ENCODE measurements around the gene FOXL3. TPM values are rescaled to one million over a fixed set of nuclear protein-coding genes. Genes with fewer than 3 reads are reported as not detected.
"Not testable (repeated sequence)": the region's sequence is repeated elsewhere in the genome, so short reads cannot be mapped to it uniquely, and the experiment has no call there.

Gene FOXL3
- total and polyA plus RNA-seq, 4 donors = not detected

DNA sequence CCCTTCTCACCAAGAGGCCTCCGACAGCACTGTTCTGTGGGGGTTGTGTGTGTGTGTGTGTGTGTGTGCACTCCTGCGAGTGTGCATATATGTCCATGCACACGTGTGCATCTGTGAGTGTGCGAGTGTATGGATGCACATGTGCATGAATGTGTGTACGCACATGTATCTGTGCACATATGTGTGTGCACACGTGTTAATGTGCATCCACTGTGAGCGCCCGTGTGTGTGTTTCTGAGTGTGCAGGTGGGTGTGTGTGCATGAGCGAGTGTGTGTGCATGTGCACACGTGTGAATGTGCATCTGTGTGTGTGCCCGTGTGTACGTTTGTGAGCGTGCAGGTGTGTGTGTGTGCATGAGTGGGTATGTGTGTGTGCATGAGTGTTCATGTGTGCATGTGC is 48.5 kb upstream of the FOXL3 start:
- TF ChIP-seq, protein P1, sequence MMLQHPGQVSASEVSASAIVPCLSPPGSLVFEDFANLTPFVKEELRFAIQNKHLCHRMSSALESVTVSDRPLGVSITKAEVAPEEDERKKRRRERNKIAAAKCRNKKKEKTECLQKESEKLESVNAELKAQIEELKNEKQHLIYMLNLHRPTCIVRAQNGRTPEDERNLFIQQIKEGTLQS (IDR thresholded peaks at IDR 0.05) = no peak
- TF ChIP-seq TAF1 (conservative IDR thresholded peaks at IDR 0.05) = no peak
- TF ChIP-seq RAD21 (IDR thresholded peaks at IDR 0.05) = no peak
- no peak for TF ChIP-seq JUND (IDR thresholded peaks at IDR 0.05)
- TF ChIP-seq FOXA2 (IDR thresholded peaks at IDR 0.05) = no peak
- TF ChIP-seq HNF4A (conservative IDR thresholded peaks at IDR 0.05) = no peak
- TF ChIP-seq YY1 (IDR thresholded peaks at IDR 0.05) = no peak
- no peak for TF ChIP-seq RXRA (IDR thresholded peaks at IDR 0.05)
- TF ChIP-seq GABPA (IDR thresholded peaks at IDR 0.05 in 1 of 2, conservative IDR thresholded peaks at IDR 0.05 in 1 of 2) = no peak
- TF ChIP-seq SP1 (IDR thresholded peaks at IDR 0.05) = no peak
- TF ChIP-seq, protein P2, sequence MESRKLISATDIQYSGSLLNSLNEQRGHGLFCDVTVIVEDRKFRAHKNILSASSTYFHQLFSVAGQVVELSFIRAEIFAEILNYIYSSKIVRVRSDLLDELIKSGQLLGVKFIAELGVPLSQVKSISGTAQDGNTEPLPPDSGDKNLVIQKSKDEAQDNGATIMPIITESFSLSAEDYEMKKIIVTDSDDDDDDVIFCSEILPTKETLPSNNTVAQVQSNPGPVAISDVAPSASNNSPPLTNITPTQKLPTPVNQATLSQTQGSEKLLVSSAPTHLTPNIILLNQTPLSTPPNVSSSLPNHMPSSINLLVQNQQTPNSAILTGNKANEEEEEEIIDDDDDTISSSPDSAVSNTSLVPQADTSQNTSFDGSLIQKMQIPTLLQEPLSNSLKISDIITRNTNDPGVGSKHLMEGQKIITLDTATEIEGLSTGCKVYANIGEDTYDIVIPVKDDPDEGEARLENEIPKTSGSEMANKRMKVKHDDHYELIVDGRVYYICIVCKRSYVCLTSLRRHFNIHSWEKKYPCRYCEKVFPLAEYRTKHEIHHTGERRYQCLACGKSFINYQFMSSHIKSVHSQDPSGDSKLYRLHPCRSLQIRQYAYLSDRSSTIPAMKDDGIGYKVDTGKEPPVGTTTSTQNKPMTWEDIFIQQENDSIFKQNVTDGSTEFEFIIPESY (IDR thresholded peaks at IDR 0.05) = no peak
- TF ChIP-seq EGR1 (IDR thresholded peaks at IDR 0.05; ENCODE audit: low read depth in 2 of 2) = no peak
- no peak for TF ChIP-seq FOXA1 (IDR thresholded peaks at IDR 0.05)
- TF ChIP-seq HNF4G (IDR thresholded peaks at IDR 0.05) = no peak
- TF ChIP-seq, protein P3, sequence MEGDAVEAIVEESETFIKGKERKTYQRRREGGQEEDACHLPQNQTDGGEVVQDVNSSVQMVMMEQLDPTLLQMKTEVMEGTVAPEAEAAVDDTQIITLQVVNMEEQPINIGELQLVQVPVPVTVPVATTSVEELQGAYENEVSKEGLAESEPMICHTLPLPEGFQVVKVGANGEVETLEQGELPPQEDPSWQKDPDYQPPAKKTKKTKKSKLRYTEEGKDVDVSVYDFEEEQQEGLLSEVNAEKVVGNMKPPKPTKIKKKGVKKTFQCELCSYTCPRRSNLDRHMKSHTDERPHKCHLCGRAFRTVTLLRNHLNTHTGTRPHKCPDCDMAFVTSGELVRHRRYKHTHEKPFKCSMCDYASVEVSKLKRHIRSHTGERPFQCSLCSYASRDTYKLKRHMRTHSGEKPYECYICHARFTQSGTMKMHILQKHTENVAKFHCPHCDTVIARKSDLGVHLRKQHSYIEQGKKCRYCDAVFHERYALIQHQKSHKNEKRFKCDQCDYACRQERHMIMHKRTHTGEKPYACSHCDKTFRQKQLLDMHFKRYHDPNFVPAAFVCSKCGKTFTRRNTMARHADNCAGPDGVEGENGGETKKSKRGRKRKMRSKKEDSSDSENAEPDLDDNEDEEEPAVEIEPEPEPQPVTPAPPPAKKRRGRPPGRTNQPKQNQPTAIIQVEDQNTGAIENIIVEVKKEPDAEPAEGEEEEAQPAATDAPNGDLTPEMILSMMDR (IDR thresholded peaks at IDR 0.05; ENCODE audit: low read depth, low read length, missing input control) = no peak
- TF ChIP-seq NR2F2 (IDR thresholded peaks at IDR 0.05) = no peak
- TF ChIP-seq, protein P4, sequence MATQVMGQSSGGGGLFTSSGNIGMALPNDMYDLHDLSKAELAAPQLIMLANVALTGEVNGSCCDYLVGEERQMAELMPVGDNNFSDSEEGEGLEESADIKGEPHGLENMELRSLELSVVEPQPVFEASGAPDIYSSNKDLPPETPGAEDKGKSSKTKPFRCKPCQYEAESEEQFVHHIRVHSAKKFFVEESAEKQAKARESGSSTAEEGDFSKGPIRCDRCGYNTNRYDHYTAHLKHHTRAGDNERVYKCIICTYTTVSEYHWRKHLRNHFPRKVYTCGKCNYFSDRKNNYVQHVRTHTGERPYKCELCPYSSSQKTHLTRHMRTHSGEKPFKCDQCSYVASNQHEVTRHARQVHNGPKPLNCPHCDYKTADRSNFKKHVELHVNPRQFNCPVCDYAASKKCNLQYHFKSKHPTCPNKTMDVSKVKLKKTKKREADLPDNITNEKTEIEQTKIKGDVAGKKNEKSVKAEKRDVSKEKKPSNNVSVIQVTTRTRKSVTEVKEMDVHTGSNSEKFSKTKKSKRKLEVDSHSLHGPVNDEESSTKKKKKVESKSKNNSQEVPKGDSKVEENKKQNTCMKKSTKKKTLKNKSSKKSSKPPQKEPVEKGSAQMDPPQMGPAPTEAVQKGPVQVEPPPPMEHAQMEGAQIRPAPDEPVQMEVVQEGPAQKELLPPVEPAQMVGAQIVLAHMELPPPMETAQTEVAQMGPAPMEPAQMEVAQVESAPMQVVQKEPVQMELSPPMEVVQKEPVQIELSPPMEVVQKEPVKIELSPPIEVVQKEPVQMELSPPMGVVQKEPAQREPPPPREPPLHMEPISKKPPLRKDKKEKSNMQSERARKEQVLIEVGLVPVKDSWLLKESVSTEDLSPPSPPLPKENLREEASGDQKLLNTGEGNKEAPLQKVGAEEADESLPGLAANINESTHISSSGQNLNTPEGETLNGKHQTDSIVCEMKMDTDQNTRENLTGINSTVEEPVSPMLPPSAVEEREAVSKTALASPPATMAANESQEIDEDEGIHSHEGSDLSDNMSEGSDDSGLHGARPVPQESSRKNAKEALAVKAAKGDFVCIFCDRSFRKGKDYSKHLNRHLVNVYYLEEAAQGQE (IDR thresholded peaks at IDR 0.05) = no peak
- H3K27me3 ChIP-seq (ENCODE audit: control insufficient read depth in 4 of 4, insufficient read depth in 4 of 4, low read length in 3 of 4) = no peaks in the 10 kb centered on the region
- WGBS = 88% methylated on average over 13 of the region's 13 CpGs

DNA sequence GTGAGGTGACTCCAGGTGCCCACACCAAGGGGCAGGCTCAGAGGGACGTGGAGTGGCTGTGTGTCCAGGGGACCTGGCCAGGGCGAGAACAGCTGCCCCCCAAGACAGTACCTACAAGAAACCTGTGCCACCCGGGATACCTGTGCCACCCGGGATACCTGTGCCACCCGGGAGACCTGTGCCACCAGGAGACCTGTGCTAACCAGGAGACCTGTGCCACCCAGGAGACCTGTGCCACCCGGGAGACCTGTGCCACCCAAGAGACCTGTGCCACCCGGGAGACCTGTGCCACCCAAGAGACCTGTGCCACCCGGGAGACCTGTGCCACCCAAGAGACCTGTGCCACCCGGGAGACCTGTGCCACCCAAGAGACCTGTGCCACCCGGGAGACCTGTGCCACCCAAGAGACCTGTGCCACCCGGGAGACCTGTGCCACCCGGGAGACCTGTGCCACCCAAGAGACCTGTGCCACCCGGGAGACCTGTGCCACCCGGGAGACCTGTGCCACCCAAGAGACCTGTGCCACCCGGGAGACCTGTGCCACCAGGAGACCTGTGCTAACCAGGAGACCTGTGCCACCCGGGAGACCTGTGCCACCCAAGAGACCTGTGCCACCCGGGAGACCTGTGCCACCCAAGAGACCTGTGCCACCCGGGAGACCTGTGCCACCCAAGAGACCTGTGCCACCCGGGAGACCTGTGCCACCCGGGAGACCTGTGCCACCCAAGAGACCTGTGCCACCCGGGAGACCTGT is 47.0 kb upstream of the FOXL3 start:
- Histone ChIP-seq H3K4me1 (ENCODE audit: control insufficient read depth in 4 of 4, insufficient read depth in 4 of 4, low read length in 3 of 4) (peaks cover 2 to 23% (median 17%) of the 10 kb centered on the region in 4 donors), H3K36me3 (ENCODE audit: control insufficient read depth in 4 of 4, insufficient read depth in 3 of 4, low read depth in 1 of 4, low read length in 3 of 4) (peaks cover 0 to 25% (median 10%) of the 10 kb centered on the region in 4 donors)
- H3K27me3 ChIP-seq (ENCODE audit: control insufficient read depth in 4 of 4, insufficient read depth in 4 of 4, low read length in 3 of 4); H3K9ac ChIP-seq (ENCODE audit: low read depth in 1 of 2, low read length in 2 of 2); H3K4me3 ChIP-seq (ENCODE audit: low read depth in 1 of 3, low read length in 3 of 3); H3K27ac ChIP-seq (ENCODE audit: low read depth in 1 of 2, low read length in 2 of 2); H3K9me3 ChIP-seq (ENCODE audit: control insufficient read depth in 4 of 4, low read length in 3 of 4); DNase-seq (ENCODE audit: low spot score): not testable (repeated sequence)
- WGBS = 97% methylated on average over 10 of the region's 21 CpGs

More for the DNA sequence above, 48.5 kb upstream of the FOXL3 start:
- no peak for DNase-seq (ENCODE audit: low spot score)
- Histone ChIP-seq H3K9me3 (ENCODE audit: control insufficient read depth in 4 of 4, low read length in 3 of 4) (no peaks in the 10 kb centered on the region), H3K9ac (ENCODE audit: low read depth in 1 of 2, low read length in 2 of 2) (no peak overlapping the region), H3K4me1 (ENCODE audit: control insufficient read depth in 4 of 4, insufficient read depth in 4 of 4, low read length in 3 of 4) (peaks cover 2 to 27% (median 18%) of the 10 kb centered on the region in 4 donors), H3K36me3 (ENCODE audit: control insufficient read depth in 4 of 4, insufficient read depth in 3 of 4, low read depth in 1 of 4, low read length in 3 of 4) (peaks cover 0 to 11% (median 5%) of the 10 kb centered on the region in 4 donors), H3K4me3 (ENCODE audit: low read depth in 1 of 3, low read length in 3 of 3) (no peak overlapping the region), H3K27ac (ENCODE audit: low read depth in 1 of 2, low read length in 2 of 2) (no peak overlapping the region)

DNA sequence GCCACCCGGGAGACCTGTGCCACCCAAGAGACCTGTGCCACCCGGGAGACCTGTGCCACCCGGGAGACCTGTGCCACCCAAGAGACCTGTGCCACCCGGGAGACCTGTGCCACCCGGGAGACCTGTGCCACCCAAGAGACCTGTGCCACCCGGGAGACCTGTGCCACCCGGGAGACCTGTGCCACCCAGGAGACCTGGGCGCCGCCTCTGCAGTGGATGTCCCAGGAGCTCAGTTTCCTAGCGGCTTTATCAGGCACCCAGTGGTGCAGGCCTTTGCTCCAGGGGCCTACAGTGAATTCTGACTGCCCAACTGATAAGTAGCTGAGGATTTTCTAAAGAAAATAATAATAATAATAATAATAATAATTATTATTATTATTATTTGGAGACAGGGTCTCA is 46.4 kb upstream of the FOXL3 start:
- peaks cover 2 to 23% (median 17%) of the 10 kb centered on the region in 4 donors for H3K4me1 ChIP-seq (ENCODE audit: control insufficient read depth in 4 of 4, insufficient read depth in 4 of 4, low read length in 3 of 4)

More for the DNA sequence above, 46.4 kb upstream of the FOXL3 start:
- not testable (repeated sequence) for DNase-seq (ENCODE audit: low spot score); H3K4me3 ChIP-seq (ENCODE audit: low read depth in 1 of 3, low read length in 3 of 3); H3K27me3 ChIP-seq (ENCODE audit: control insufficient read depth in 4 of 4, insufficient read depth in 4 of 4, low read length in 3 of 4); H3K9me3 ChIP-seq (ENCODE audit: control insufficient read depth in 4 of 4, low read length in 3 of 4); H3K27ac ChIP-seq (ENCODE audit: low read depth in 1 of 2, low read length in 2 of 2); H3K9ac ChIP-seq (ENCODE audit: low read depth in 1 of 2, low read length in 2 of 2)
- 97% methylated on average over 6 of the region's 10 CpGs for WGBS
- H3K36me3 ChIP-seq (ENCODE audit: control insufficient read depth in 4 of 4, insufficient read depth in 3 of 4, low read depth in 1 of 4, low read length in 3 of 4) = peaks cover 0 to 28% (median 12%) of the 10 kb centered on the region in 4 donors

All from liver (tissue), 9 donors.